ENCODE measurements around the gene FUT4. TPM values are rescaled to one million over a fixed set of nuclear protein-coding genes. Genes with fewer than 3 reads are reported as not detected.

The FUT4 gene
- total and polyA plus RNA-seq, 5 donors from 2014 or later = 1.7 to 5.1 (median 2.1) TPM

DNA sequence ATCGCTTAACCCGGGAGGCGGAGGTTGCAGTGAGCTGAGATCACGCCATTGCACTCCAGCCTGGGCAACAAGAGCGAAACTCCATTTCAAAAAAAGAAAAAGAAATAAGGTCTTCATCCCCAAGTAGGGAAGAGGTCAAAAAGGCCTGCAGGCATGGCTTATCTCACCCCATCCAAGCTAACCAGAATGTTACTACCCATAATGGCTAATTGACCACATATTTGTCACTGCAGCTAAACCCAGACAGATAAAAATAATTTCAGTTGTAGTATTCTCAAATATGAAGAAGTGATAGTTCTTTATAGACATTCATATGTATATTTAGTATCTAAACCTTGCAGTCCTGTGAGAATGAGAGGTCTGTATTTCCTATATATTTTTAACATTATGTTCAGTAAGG, 41.3 kb downstream of the FUT4 start:
- no peak overlapping the region for H3K27ac Mint-ChIP-seq
- ATAC-seq (ENCODE audit: low read depth in 2 of 2) = no peak
- H3K36me3 ChIP-seq (ENCODE audit: control insufficient read depth, insufficient read depth, low read length) = no peaks in the 10 kb centered on the region
- DNase-seq = no peak
- H3K9me3 Mint-ChIP-seq = no peaks in the 10 kb centered on the region
- H3K27me3 Mint-ChIP-seq = no peaks in the 10 kb centered on the region
- no peak overlapping the region for H3K4me3 ChIP-seq (ENCODE audit: low read depth, low read length)
- no peaks in the 10 kb centered on the region for H3K9me3 ChIP-seq (ENCODE audit: control insufficient read depth in 2 of 2, low read length in 2 of 2)
- H3K36me3 Mint-ChIP-seq = peaks cover 8% of the 10 kb centered on the region
- no peaks in the 10 kb centered on the region for H3K4me1 Mint-ChIP-seq
- H3K27ac ChIP-seq (ENCODE audit: insufficient read depth, low read length, poor library complexity, severe bottlenecking) = no peak overlapping the region
- H3K27me3 ChIP-seq (ENCODE audit: control insufficient read depth, insufficient read depth, low read length) = no peaks in the 10 kb centered on the region
- H3K4me1 ChIP-seq (ENCODE audit: control insufficient read depth, insufficient read depth, low read length, poor library complexity, severe bottlenecking) = no peaks in the 10 kb centered on the region
- H3K4me3 Mint-ChIP-seq = no peak overlapping the region

- DNase-seq = no peak
- Mint-ChIP-seq H3K27me3 (no peaks in the 10 kb centered on the region), H3K9me3 (no peaks in the 10 kb centered on the region), H3K27ac (no peak overlapping the region), H3K36me3 (peaks cover 11% of the 10 kb centered on the region), H3K4me1 (no peaks in the 10 kb centered on the region), H3K4me3 (no peak overlapping the region)
- no peak overlapping the region for H3K4me3 ChIP-seq (ENCODE audit: low read depth, low read length)
- H3K4me1 ChIP-seq (ENCODE audit: control insufficient read depth, insufficient read depth, low read length, poor library complexity, severe bottlenecking) = no peaks in the 10 kb centered on the region
- H3K27ac ChIP-seq (ENCODE audit: insufficient read depth, low read length, poor library complexity, severe bottlenecking) = no peak overlapping the region
- no peak for ATAC-seq (ENCODE audit: low read depth in 2 of 2)
- H3K36me3 ChIP-seq (ENCODE audit: control insufficient read depth, insufficient read depth, low read length) = no peaks in the 10 kb centered on the region
- H3K27me3 ChIP-seq (ENCODE audit: control insufficient read depth, insufficient read depth, low read length) = no peaks in the 10 kb centered on the region
- H3K9me3 ChIP-seq (ENCODE audit: control insufficient read depth in 2 of 2, low read length in 2 of 2) = no peaks in the 10 kb centered on the region
Observed at GRCh38 chr11:94585399-94585798, 41.7 kb downstream of the FUT4 start.

GRCh38 chr11:94586546-94586945, 42.8 kb downstream of the FUT4 start:
- Histone ChIP-seq H3K4me1 (ENCODE audit: control insufficient read depth, insufficient read depth, low read length, poor library complexity, severe bottlenecking) (no peaks in the 10 kb centered on the region), H3K27ac (ENCODE audit: insufficient read depth, low read length, poor library complexity, severe bottlenecking) (no peak overlapping the region), H3K9me3 (ENCODE audit: control insufficient read depth in 2 of 2, low read length in 2 of 2) (no peaks in the 10 kb centered on the region), H3K36me3 (ENCODE audit: control insufficient read depth, insufficient read depth, low read length) (no peaks in the 10 kb centered on the region), H3K4me3 (ENCODE audit: low read depth, low read length) (no peak overlapping the region), H3K27me3 (ENCODE audit: control insufficient read depth, insufficient read depth, low read length) (no peaks in the 10 kb centered on the region)
- H3K27me3 Mint-ChIP-seq = no peaks in the 10 kb centered on the region
- H3K4me3 Mint-ChIP-seq = no peak overlapping the region
- peaks cover 14% of the 10 kb centered on the region for H3K36me3 Mint-ChIP-seq
- ATAC-seq (ENCODE audit: low read depth in 2 of 2) (no peak), DNase-seq (no peak)
- H3K9me3 Mint-ChIP-seq = no peaks in the 10 kb centered on the region
- no peak overlapping the region for H3K27ac Mint-ChIP-seq
- H3K4me1 Mint-ChIP-seq = no peaks in the 10 kb centered on the region

- Histone ChIP-seq H3K4me3 (ENCODE audit: low read depth, low read length) (no peak overlapping the region), H3K36me3 (ENCODE audit: control insufficient read depth, insufficient read depth, low read length) (no peaks in the 10 kb centered on the region), H3K4me1 (ENCODE audit: control insufficient read depth, insufficient read depth, low read length, poor library complexity, severe bottlenecking) (no peaks in the 10 kb centered on the region), H3K27ac (ENCODE audit: insufficient read depth, low read length, poor library complexity, severe bottlenecking) (no peak overlapping the region), H3K27me3 (ENCODE audit: control insufficient read depth, insufficient read depth, low read length) (no peaks in the 10 kb centered on the region), H3K9me3 (ENCODE audit: control insufficient read depth in 2 of 2, low read length in 2 of 2) (no peaks in the 10 kb centered on the region)
- no peak for ATAC-seq (ENCODE audit: low read depth in 2 of 2)
- DNase-seq = no peak
- H3K9me3 Mint-ChIP-seq = no peaks in the 10 kb centered on the region
- no peaks in the 10 kb centered on the region for H3K4me1 Mint-ChIP-seq
- H3K27me3 Mint-ChIP-seq = no peaks in the 10 kb centered on the region
- peaks cover 14% of the 10 kb centered on the region for H3K36me3 Mint-ChIP-seq
- H3K27ac Mint-ChIP-seq = no peak overlapping the region
- no peak overlapping the region for H3K4me3 Mint-ChIP-seq
Observed at GRCh38 chr11:94586978-94587377, 43.3 kb downstream of the FUT4 start.

DNA sequence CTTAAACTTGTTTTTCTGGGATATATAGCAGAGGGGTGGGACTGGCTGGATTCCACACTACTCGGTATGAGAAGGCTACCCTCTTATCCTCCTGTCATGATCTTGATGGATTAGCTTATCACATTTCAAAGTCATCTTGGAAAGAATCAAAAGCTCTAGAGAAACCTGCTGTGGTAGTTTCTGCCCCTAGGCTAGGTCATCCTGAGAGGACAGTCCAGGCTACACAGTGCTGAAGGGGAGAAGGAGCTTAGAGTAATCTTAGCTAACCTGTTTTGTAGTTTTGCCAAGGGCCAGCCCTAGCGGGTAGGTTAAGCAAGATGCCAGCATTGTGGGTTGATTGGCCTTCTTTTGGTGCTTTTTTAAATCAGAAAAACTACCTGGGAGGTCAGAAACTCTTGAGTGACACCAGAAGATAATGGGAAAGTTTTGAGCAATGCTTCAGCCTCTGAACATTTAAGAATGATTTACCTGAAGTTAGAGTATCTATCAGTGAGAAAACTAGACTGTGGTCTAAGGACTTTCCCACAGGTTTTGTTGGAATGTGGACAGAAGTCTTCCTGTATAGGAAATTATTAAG, 44.7 kb downstream of the FUT4 start:
- no peak overlapping the region for H3K4me3 ChIP-seq (ENCODE audit: low read depth, low read length)
- ATAC-seq (ENCODE audit: low read depth in 2 of 2) (no peak), DNase-seq (no peak)
- no peaks in the 10 kb centered on the region for H3K4me1 ChIP-seq (ENCODE audit: control insufficient read depth, insufficient read depth, low read length, poor library complexity, severe bottlenecking)
- Mint-ChIP-seq H3K9me3 (no peaks in the 10 kb centered on the region), H3K4me1 (no peaks in the 10 kb centered on the region), H3K4me3 (no peak overlapping the region), H3K27me3 (no peaks in the 10 kb centered on the region), H3K27ac (no peak overlapping the region), H3K36me3 (peaks cover 14% of the 10 kb centered on the region)
- no peaks in the 10 kb centered on the region for H3K9me3 ChIP-seq (ENCODE audit: control insufficient read depth in 2 of 2, low read length in 2 of 2)
- H3K27me3 ChIP-seq (ENCODE audit: control insufficient read depth, insufficient read depth, low read length) = no peaks in the 10 kb centered on the region
- no peaks in the 10 kb centered on the region for H3K36me3 ChIP-seq (ENCODE audit: control insufficient read depth, insufficient read depth, low read length)
- no peak overlapping the region for H3K27ac ChIP-seq (ENCODE audit: insufficient read depth, low read length, poor library complexity, severe bottlenecking)

DNA sequence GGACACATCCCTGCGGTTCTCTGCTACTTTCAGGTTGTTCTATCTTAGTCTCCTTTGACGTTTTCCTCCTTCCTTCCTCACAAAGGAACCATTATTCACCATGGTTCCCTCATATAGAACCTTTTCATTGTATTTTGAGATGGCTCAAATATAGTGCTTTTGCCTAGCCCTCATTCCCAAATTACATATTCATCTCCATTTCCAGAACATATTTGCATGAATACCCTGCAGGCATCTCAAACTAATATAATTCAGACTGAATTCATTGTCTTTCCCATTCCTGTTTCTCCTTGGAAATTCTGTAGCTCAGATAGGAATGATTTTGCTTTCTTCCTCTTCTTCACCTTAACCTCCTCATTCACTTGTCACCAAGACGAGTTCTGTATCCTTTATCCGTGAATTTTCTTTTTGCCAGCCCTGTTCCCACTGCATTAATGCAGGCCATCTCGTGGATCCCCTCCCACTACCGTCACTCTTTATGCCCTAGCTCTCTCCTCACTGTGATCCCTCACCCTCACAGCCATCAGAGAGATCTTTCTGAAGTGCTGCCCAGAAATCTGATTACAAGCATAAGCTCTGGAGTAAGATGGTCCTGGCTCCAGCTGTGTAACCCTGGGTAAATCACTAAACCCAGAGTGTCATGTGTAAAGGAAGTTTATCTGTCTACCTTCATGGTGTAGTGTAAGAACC, 46.8 kb downstream of the FUT4 start:
- Histone ChIP-seq H3K27me3 (ENCODE audit: control insufficient read depth, insufficient read depth, low read length) (no peaks in the 10 kb centered on the region), H3K27ac (ENCODE audit: insufficient read depth, low read length, poor library complexity, severe bottlenecking) (no peak overlapping the region), H3K4me3 (ENCODE audit: low read depth, low read length) (no peak overlapping the region), H3K36me3 (ENCODE audit: control insufficient read depth, insufficient read depth, low read length) (no peaks in the 10 kb centered on the region), H3K4me1 (ENCODE audit: control insufficient read depth, insufficient read depth, low read length, poor library complexity, severe bottlenecking) (no peaks in the 10 kb centered on the region), H3K9me3 (ENCODE audit: control insufficient read depth in 2 of 2, low read length in 2 of 2) (no peaks in the 10 kb centered on the region)
- H3K9me3 Mint-ChIP-seq = no peaks in the 10 kb centered on the region
- H3K4me1 Mint-ChIP-seq = no peaks in the 10 kb centered on the region
- no peak overlapping the region for H3K4me3 Mint-ChIP-seq
- DNase-seq = no peak
- no peak overlapping the region for H3K27ac Mint-ChIP-seq
- no peaks in the 10 kb centered on the region for H3K27me3 Mint-ChIP-seq
- ATAC-seq (ENCODE audit: low read depth in 2 of 2) = no peak
- peaks cover 11% of the 10 kb centered on the region for H3K36me3 Mint-ChIP-seq

DNA sequence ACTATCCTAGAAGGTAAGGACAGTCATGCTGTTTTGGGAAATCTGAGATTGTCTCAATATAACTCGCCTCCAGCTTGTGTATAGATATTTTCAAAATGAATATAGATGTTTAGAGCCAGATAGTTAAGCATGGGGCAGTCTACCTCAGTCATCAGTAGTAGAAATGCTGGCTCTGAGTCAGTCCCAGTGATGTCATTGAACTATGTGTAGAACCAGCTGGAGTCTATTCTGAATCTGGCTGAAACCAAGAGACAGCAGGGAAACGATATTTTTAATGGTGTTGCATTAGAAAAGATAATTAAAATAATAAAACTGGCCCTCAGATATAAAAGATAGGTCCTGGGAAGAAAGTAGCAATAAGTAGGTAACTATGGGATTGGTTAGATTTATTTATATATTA, 49.3 kb downstream of the FUT4 start:
- H3K27me3 ChIP-seq (ENCODE audit: control insufficient read depth, insufficient read depth, low read length) = no peaks in the 10 kb centered on the region
- Mint-ChIP-seq H3K9me3 (no peaks in the 10 kb centered on the region), H3K4me3 (no peak overlapping the region), H3K4me1 (no peaks in the 10 kb centered on the region), H3K27me3 (no peaks in the 10 kb centered on the region), H3K36me3 (peaks cover 11% of the 10 kb centered on the region), H3K27ac (no peak overlapping the region)
- no peaks in the 10 kb centered on the region for H3K9me3 ChIP-seq (ENCODE audit: control insufficient read depth in 2 of 2, low read length in 2 of 2)
- DNase-seq = no peak
- H3K27ac ChIP-seq (ENCODE audit: insufficient read depth, low read length, poor library complexity, severe bottlenecking) = no peak overlapping the region
- H3K4me1 ChIP-seq (ENCODE audit: control insufficient read depth, insufficient read depth, low read length, poor library complexity, severe bottlenecking) = no peaks in the 10 kb centered on the region
- no peaks in the 10 kb centered on the region for H3K36me3 ChIP-seq (ENCODE audit: control insufficient read depth, insufficient read depth, low read length)
- ATAC-seq (ENCODE audit: low read depth in 2 of 2) = no peak
- H3K4me3 ChIP-seq (ENCODE audit: low read depth, low read length) = no peak overlapping the region

GRCh38 chr11:94595076-94595475, 51.4 kb downstream of the FUT4 start:
- no peak for DNase-seq
- Histone ChIP-seq H3K36me3 (ENCODE audit: control insufficient read depth, insufficient read depth, low read length) (no peaks in the 10 kb centered on the region), H3K27ac (ENCODE audit: insufficient read depth, low read length, poor library complexity, severe bottlenecking) (no peak overlapping the region), H3K9me3 (ENCODE audit: control insufficient read depth in 2 of 2, low read length in 2 of 2) (no peaks in the 10 kb centered on the region), H3K27me3 (ENCODE audit: control insufficient read depth, insufficient read depth, low read length) (no peaks in the 10 kb centered on the region), H3K4me3 (ENCODE audit: low read depth, low read length) (no peak overlapping the region), H3K4me1 (ENCODE audit: control insufficient read depth, insufficient read depth, low read length, poor library complexity, severe bottlenecking) (no peaks in the 10 kb centered on the region)
- Mint-ChIP-seq H3K9me3 (peaks cover 0 to under 1% (median 0%) of the 10 kb centered on the region in 7 donors), H3K27me3 (no peaks in the 10 kb centered on the region), H3K36me3 (peaks cover 13% of the 10 kb centered on the region), H3K27ac (no peak overlapping the region), H3K4me1 (no peaks in the 10 kb centered on the region), H3K4me3 (no peak overlapping the region)
- no peak for ATAC-seq (ENCODE audit: low read depth in 2 of 2)
